Type B pancreatic cell (in vitro differentiated cells): ENCODE data around the gene PYGB. TPM values are rescaled to one million over a fixed set of nuclear protein-coding genes. Genes with fewer than 3 reads are reported as not detected.

Experiments
- DNase-seq: peaks from one replicate; pipeline ENCODE4 v3.0.0; 2021; ENCODE audit warnings: mixed read lengths; ENCODE audit not compliant: unreplicated experiment; ENCODE audit errors: extremely low spot score
- H3K27ac Mint-ChIP-seq: 2 replicates; pipeline ENCODE4 v1.8.0; 2021; ENCODE audit warnings: mild to moderate bottlenecking, mixed read lengths
- H3K27me3 Mint-ChIP-seq: 2 replicates; pipeline ENCODE4 v1.8.0; 2021; ENCODE audit warnings: mixed read lengths
- H3K36me3 Mint-ChIP-seq: 2 replicates; pipeline ENCODE4 v1.8.0; 2021; ENCODE audit warnings: mixed read lengths
- H3K4me1 Mint-ChIP-seq: one replicate; pipeline ENCODE4 v1.8.0; 2021; ENCODE audit warnings: mixed read lengths; ENCODE audit not compliant: unreplicated experiment
- H3K4me3 Mint-ChIP-seq: 2 replicates; pipeline ENCODE4 v1.8.0; 2021; ENCODE audit warnings: mild to moderate bottlenecking, mixed read lengths
- H3K9me3 Mint-ChIP-seq: 2 replicates; pipeline ENCODE4 v1.8.0; 2021; ENCODE audit warnings: mixed read lengths
- total RNA-seq: library from RNA; stranded (reverse); gene quantifications from 2 replicates; pipeline ENCODE4 v1.2.1, GENCODE V29; 2021; ENCODE audit warnings: low replicate concordance
- TF ChIP-seq, protein P1 (sequence below): fragments of 200-600 bp; sonication (generic); conservative IDR thresholded peaks from 2 replicates; pipeline ENCODE4 v1.5.0; 2021; ENCODE audit warnings: antibody characterized with exemption, mild to moderate bottlenecking

Gene PYGB
- total RNA-seq, 1 donor from 2014 or later, result 52.2 TPM

DNA sequence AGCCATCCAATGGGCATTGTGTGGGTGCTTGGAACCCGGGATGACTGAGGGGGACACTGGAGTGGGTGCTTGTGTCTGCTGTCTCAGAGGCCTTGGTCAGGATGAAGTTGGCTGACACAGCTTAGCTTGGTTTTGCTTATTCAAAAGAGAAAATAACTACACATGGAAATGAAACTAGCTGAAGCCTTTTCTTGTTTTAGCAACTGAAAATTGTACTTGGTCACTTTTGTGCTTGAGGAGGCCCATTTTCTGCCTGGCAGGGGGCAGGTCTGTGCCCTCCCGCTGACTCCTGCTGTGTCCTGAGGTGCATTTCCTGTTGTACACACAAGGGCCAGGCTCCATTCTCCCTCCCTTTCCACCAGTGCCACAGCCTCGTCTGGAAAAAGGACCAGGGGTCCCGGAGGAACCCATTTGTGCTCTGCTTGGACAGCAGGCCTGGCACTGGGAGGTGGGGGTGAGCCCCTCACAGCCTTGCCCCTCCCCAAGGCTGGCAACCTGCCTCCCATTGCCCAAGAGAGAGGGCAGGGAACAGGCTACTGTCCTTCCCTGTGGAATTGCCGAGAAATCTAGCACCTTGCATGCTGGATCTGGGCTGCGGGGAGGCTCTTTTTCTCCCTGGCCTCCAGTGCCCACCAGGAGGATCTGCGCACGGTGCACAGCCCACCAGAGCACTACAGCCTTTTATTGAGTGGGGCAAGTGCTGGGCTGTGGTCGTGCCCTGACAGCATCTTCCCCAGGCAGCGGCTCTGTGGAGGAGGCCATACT, 49.4 kb downstream of the PYGB start:
- no peak overlapping the region for H3K27ac Mint-ChIP-seq
- no peak for DNase-seq
- no peak overlapping the region for H3K4me3 Mint-ChIP-seq
- H3K27me3 Mint-ChIP-seq, result no peaks in the 10 kb centered on the region
- no peaks in the 10 kb centered on the region for H3K9me3 Mint-ChIP-seq
- TF ChIP-seq, protein P1, sequence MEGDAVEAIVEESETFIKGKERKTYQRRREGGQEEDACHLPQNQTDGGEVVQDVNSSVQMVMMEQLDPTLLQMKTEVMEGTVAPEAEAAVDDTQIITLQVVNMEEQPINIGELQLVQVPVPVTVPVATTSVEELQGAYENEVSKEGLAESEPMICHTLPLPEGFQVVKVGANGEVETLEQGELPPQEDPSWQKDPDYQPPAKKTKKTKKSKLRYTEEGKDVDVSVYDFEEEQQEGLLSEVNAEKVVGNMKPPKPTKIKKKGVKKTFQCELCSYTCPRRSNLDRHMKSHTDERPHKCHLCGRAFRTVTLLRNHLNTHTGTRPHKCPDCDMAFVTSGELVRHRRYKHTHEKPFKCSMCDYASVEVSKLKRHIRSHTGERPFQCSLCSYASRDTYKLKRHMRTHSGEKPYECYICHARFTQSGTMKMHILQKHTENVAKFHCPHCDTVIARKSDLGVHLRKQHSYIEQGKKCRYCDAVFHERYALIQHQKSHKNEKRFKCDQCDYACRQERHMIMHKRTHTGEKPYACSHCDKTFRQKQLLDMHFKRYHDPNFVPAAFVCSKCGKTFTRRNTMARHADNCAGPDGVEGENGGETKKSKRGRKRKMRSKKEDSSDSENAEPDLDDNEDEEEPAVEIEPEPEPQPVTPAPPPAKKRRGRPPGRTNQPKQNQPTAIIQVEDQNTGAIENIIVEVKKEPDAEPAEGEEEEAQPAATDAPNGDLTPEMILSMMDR, result no peak
- no peaks in the 10 kb centered on the region for H3K36me3 Mint-ChIP-seq
- no peaks in the 10 kb centered on the region for H3K4me1 Mint-ChIP-seq

DNA sequence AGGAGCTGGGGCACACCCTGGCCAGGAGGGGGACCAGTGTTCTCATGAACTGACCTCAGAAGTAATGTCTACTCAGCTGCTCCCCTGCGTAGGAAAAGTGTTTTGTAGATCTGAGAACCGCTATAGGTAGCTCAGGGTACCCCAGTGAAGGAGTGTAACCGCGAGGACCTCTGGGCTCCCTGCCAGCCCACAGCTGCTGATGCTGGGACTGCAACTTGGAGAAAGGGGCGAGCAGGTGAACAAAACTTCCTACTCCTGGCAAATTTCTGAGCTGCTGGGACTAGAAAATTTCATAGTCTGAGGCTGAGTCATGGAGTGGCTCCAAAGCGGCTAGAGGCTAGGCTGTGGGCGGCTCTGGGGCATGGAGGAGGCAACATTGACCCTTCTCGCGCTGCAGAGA, 51.9 kb downstream of the PYGB start:
- Mint-ChIP-seq H3K27me3 (no peaks in the 10 kb centered on the region), H3K27ac (no peak overlapping the region), H3K9me3 (no peaks in the 10 kb centered on the region), H3K36me3 (no peaks in the 10 kb centered on the region), H3K4me1 (no peaks in the 10 kb centered on the region), H3K4me3 (no peak overlapping the region)
- TF ChIP-seq, protein P1, result no peak
- no peak for DNase-seq

DNA sequence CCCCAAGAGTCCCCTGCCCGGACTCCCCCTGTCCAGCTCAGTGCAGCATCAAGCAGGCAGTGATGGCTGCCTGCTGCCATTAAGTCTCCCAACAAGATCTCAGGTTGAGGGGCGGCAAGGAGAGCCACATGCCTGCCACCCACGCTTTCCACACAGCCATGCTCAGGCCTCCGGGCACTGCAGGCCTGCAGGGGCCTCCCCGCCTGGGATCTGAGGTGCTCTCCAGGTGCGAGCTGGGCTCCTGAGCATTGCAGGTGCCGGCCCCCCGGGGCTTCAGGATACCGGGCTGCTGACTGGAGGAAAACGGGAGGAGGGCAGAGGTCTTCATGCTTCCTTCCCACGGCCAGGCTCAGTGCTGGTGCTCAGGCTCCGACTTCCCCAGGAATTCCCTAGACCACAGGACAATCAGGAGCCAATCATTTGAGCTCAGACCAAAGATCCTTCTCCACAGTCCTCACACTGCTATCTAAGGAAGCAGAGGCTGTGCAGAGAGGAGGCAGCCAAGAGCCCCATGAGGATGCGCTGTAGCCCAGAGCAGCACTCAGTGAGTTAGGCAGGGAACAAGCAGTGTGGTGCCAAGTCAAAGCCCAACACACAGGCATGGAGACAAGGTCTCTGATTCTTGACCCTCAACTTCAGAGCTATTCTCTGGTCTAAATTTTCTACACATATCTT, 52.7 kb downstream of the PYGB start:
- DNase-seq, result no peak
- no peak overlapping the region for H3K4me3 Mint-ChIP-seq
- TF ChIP-seq, protein P1, result no peak
- no peaks in the 10 kb centered on the region for H3K9me3 Mint-ChIP-seq
- H3K36me3 Mint-ChIP-seq, result no peaks in the 10 kb centered on the region
- H3K27ac Mint-ChIP-seq, result no peak overlapping the region
- no peaks in the 10 kb centered on the region for H3K4me1 Mint-ChIP-seq
- H3K27me3 Mint-ChIP-seq, result no peaks in the 10 kb centered on the region

DNA sequence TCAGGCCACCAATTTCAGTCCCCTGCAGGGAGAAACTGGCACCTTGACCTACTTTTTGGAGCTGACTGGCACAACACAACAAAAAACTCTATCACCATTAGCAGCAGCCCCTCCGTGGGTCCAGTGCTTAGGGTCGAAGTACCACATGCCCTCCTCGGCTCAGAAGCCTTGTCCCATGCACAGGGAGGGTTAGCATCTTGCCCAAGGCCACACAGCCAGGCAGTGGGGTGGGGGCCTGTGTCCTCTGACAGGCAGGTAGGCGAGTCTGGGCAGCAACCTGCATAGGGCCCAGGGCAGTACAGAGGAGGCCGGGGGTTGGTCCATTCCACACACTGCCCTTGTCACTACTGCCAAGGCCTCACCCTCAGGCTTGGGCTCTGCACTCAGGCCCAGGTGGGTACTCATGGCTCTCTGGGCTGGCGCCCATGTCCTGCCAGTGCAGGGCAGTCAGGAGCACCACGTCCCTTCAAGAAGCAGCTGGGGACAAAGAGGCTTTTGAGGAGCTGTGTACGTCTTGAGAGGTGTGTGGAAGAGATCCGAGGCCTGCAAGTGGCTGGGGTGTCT, 53.6 kb downstream of the PYGB start:
- no peaks in the 10 kb centered on the region for H3K9me3 Mint-ChIP-seq
- no peak overlapping the region for H3K4me3 Mint-ChIP-seq
- DNase-seq, result no peak
- peaks cover under 1% of the 10 kb centered on the region for H3K36me3 Mint-ChIP-seq
- H3K27ac Mint-ChIP-seq, result no peak overlapping the region
- H3K27me3 Mint-ChIP-seq, result no peaks in the 10 kb centered on the region
- TF ChIP-seq, protein P1, result no peak
- H3K4me1 Mint-ChIP-seq, result no peaks in the 10 kb centered on the region

DNA sequence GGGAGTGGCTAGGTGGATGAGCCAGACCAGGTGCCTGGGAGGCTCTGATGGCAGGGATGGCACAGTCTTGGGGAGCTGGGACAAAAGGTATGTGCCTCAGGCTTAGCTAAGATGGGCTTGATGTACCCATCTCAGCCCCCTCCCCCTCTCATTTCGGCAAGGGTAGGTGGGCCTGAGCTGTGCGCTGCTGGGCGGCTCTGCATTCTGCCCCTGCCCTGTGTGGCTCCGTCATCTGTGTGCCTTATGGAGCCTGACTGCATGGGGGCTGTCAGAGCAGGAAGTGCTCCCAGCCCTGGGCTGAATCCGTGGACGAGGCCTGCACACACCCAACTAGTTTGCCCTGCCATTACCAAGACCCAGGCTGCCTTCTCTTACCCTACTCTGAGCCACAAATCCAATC, 54.7 kb downstream of the PYGB start:
- Mint-ChIP-seq H3K27me3 (no peaks in the 10 kb centered on the region), H3K9me3 (no peaks in the 10 kb centered on the region), H3K36me3 (peaks cover 7% of the 10 kb centered on the region), H3K4me3 (no peak overlapping the region), H3K27ac (no peak overlapping the region), H3K4me1 (no peaks in the 10 kb centered on the region)
- DNase-seq, result no peak
- TF ChIP-seq, protein P1, result no peak
